Measurements from ENCODE around the gene C13orf42. TPM values are rescaled to one million over a fixed set of nuclear protein-coding genes. Genes with fewer than 3 reads are reported as not detected.
"Not testable (repeated sequence)": the region's sequence is repeated elsewhere in the genome, so short reads cannot be mapped to it uniquely, and the experiment has no call there.

The C13orf42 gene
- total and polyA plus RNA-seq, 7 donors: not detected

GRCh38 chr13:51134763-51135365, 23.8 kb upstream of the C13orf42 start:
- Histone ChIP-seq H3K9me3 (no peaks in the 10 kb centered on the region), H3K27me3 (ENCODE audit: insufficient read depth in 3 of 3, low read length in 2 of 3) (no peaks in the 10 kb centered on the region), H3K4me3 (no peak overlapping the region), H3K36me3 (ENCODE audit: insufficient read depth in 1 of 2, low read depth in 1 of 2) (no peaks in the 10 kb centered on the region), H3K4me1 (no peaks in the 10 kb centered on the region), H3K27ac (no peak overlapping the region)
- no peak for ATAC-seq
- TF ChIP-seq, protein P1, sequence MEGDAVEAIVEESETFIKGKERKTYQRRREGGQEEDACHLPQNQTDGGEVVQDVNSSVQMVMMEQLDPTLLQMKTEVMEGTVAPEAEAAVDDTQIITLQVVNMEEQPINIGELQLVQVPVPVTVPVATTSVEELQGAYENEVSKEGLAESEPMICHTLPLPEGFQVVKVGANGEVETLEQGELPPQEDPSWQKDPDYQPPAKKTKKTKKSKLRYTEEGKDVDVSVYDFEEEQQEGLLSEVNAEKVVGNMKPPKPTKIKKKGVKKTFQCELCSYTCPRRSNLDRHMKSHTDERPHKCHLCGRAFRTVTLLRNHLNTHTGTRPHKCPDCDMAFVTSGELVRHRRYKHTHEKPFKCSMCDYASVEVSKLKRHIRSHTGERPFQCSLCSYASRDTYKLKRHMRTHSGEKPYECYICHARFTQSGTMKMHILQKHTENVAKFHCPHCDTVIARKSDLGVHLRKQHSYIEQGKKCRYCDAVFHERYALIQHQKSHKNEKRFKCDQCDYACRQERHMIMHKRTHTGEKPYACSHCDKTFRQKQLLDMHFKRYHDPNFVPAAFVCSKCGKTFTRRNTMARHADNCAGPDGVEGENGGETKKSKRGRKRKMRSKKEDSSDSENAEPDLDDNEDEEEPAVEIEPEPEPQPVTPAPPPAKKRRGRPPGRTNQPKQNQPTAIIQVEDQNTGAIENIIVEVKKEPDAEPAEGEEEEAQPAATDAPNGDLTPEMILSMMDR (IDR thresholded peaks at IDR 0.05): no peak
- intact Hi-C loops (cut with DNase I): no loop called here
- no peak for DNase-seq
- WGBS, 3 donors: 48 to 70% (median 52%) methylated on average over 8 of the region's 8 CpGs

DNA sequence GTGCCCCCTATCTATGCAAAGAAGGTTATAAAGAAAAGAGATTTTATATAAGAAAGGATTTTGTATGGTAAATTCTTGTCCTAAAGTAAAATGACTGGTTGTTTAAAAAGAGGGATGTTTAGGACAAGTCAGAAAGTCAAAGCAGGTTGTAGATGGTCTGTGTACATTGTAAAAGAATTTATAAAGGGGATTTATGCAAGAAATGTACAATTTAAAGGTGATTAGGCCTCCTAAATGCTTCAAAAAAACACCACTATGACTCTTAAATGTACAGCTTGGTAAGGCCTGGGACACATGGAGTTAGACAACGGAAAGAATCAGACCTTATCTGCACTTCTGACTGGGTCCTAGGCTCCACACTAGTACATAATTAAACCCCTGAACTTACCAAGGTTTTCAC, 19.3 kb upstream of the C13orf42 start:
- WGBS, 3 donors: 86 to 93% (median 91%) methylated on average over 1 of the region's 1 CpG
- H3K4me1 ChIP-seq: no peaks in the 10 kb centered on the region
- intact Hi-C loops (cut with DNase I): no loop called here

DNA sequence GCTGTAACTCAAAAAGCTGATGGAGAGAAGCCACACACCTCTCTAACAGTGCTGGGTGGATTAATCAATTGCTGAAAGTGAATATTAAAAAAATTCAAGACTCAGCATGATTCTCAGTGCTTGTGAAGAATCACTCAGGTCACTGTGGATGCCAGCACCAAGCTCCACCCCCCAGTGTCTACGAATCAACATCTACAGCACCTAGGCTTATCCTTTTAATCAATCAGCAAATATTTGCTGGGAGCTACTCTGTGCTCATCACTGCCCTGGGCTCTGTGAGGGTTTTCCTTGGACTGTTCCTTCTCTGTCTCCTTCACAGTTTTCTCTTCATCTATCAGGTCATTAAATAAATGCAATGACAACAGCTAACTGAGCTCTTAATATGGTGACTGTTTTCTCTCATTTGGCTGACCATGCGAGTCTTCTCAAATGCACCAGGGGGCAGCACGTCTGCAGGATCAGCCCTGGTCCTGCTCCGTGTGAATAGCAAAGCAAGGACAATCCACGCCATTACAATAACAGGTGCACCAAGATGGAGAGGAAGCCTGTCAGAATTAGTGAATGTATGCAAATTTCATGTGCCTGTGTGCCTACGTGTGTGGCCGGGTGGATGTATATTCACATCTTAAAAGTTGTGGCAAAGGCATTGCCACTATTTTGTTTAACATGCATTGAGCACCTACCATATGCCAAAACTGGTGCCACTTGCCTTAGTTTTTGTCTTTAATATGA, 14.6 kb upstream of the C13orf42 start:
- Histone ChIP-seq H3K4me3 (no peak overlapping the region), H3K4me1 (no peaks in the 10 kb centered on the region), H3K36me3 (ENCODE audit: insufficient read depth in 1 of 2, low read depth in 1 of 2) (no peaks in the 10 kb centered on the region), H3K9me3 (no peaks in the 10 kb centered on the region), H3K27me3 (ENCODE audit: insufficient read depth in 3 of 3, low read length in 2 of 3) (no peaks in the 10 kb centered on the region), H3K27ac (no peak overlapping the region)
- peak in 3 of 4 donors; percentile 68 to 78 (median 74) for ATAC-seq
- TF ChIP-seq, protein P1 (IDR thresholded peaks at IDR 0.05): peak; percentile 68
- WGBS, 3 donors: 18 to 20% (median 19%) methylated on average over 7 of the region's 7 CpGs
- intact Hi-C loops (cut with DNase I): loop anchor here (2.0 kb wide), 2 partner anchors 161 to 163 kb away; no protein-coding TSS in a partner anchor
- peak; percentile 29 to 61 for DNase-seq

More for the DNA sequence above, 19.3 kb upstream of the C13orf42 start:
- H3K36me3 ChIP-seq (ENCODE audit: insufficient read depth in 1 of 2, low read depth in 1 of 2): no peaks in the 10 kb centered on the region
- no peaks in the 10 kb centered on the region for H3K27me3 ChIP-seq (ENCODE audit: insufficient read depth in 3 of 3, low read length in 2 of 3)
- H3K9me3 ChIP-seq: no peaks in the 10 kb centered on the region
- TF ChIP-seq, protein P1 (IDR thresholded peaks at IDR 0.05): no peak
- no peak overlapping the region for H3K4me3 ChIP-seq
- DNase-seq (no peak), ATAC-seq (no peak)
- no peak overlapping the region for H3K27ac ChIP-seq

- ATAC-seq (no peak), DNase-seq (no peak)
- intact Hi-C loops (cut with DNase I): no loop called here
- no peak overlapping the region for H3K27ac ChIP-seq
- no peaks in the 10 kb centered on the region for H3K9me3 ChIP-seq
- WGBS, 3 donors: 37 to 52% (median 42%) methylated on average over 6 of the region's 6 CpGs
- H3K4me1 ChIP-seq: no peaks in the 10 kb centered on the region
- no peaks in the 10 kb centered on the region for H3K36me3 ChIP-seq (ENCODE audit: insufficient read depth in 1 of 2, low read depth in 1 of 2)
- H3K27me3 ChIP-seq (ENCODE audit: insufficient read depth in 3 of 3, low read length in 2 of 3): no peaks in the 10 kb centered on the region
- no peak overlapping the region for H3K4me3 ChIP-seq
- TF ChIP-seq, protein P1 (IDR thresholded peaks at IDR 0.05): no peak
These were observed 11.9 kb upstream of the C13orf42 start for GRCh38 chr13:51122868-51123566.

- intact Hi-C loops (cut with DNase I); H3K9me3 ChIP-seq; ATAC-seq; H3K36me3 ChIP-seq (ENCODE audit: insufficient read depth in 1 of 2, low read depth in 1 of 2); H3K4me3 ChIP-seq; H3K27ac ChIP-seq; DNase-seq; H3K27me3 ChIP-seq (ENCODE audit: insufficient read depth in 3 of 3, low read length in 2 of 3); H3K4me1 ChIP-seq: not testable (repeated sequence)
- WGBS, 3 donors: 67 to 75% (median 74%) methylated on average over 11 of the region's 11 CpGs
These were observed 9.8 kb upstream of the C13orf42 start for GRCh38 chr13:51120873-51121272.
